GM23248 (cell line): Measurements from ENCODE around the gene ARFIP2. TPM values are rescaled to one million over a fixed set of nuclear protein-coding genes. Genes with fewer than 3 reads are reported as not detected.
A peak's percentile ranks its signal among the peaks of the same experiment; 100 is the strongest.

ENCODE experiments used
- DNase-seq: peaks from one replicate; pipeline ENCODE4 v3.0.0-alpha.2; 2015
- H2AFZ ChIP-seq: fragments of 200-600 bp; sonication (generic); 2 replicates; pipeline ENCODE4 v1.6.1; 2016; ENCODE audit warnings: antibody characterized with exemption
- H3F3A ChIP-seq: fragments of 200-600 bp; sonication (generic); 2 replicates; pipeline ENCODE4 v1.6.1; 2016; ENCODE audit warnings: mild to moderate bottlenecking, antibody characterized with exemption, mixed run types; ENCODE audit not compliant: insufficient read depth
- H3K27ac ChIP-seq: fragments of 200-600 bp; sonication (generic); 2 replicates; pipeline ENCODE4 v1.5.1; 2016; ENCODE audit warnings: mild to moderate bottlenecking
- H3K27me3 ChIP-seq: fragments of 200-600 bp; sonication (generic); replicated peaks from 2 replicates; pipeline ENCODE4 v1.6.1; 2016; ENCODE audit warnings: mild to moderate bottlenecking; ENCODE audit not compliant: insufficient read depth
- H3K36me3 ChIP-seq: fragments of 200-600 bp; sonication (generic); 2 replicates; pipeline ENCODE4 v1.6.1; 2016; ENCODE audit warnings: low read depth, mild to moderate bottlenecking
- H3K4me1 ChIP-seq: fragments of 200-600 bp; sonication (generic); 2 replicates; pipeline ENCODE4 v1.6.1; 2016; ENCODE audit warnings: mild to moderate bottlenecking; ENCODE audit not compliant: insufficient read depth
- H3K4me2 ChIP-seq: fragments of 200-600 bp; sonication (generic); one replicate; pipeline ENCODE4 v1.6.1; 2016; ENCODE audit warnings: mild to moderate bottlenecking; ENCODE audit not compliant: unreplicated experiment
- H3K4me3 ChIP-seq: fragments of 200-600 bp; sonication (generic); 2 replicates; pipeline ENCODE4 v1.5.1; 2016; ENCODE audit warnings: mild to moderate bottlenecking
- H3K79me2 ChIP-seq: fragments of 200-600 bp; sonication (generic); 2 replicates; pipeline ENCODE4 v1.6.1; 2016; ENCODE audit warnings: mild to moderate bottlenecking; ENCODE audit not compliant: insufficient read depth
- H3K9ac ChIP-seq: fragments of 200-600 bp; sonication (generic); 2 replicates; pipeline ENCODE4 v1.6.1; 2016; ENCODE audit warnings: mild to moderate bottlenecking
- H3K9me2 ChIP-seq: fragments of 200-600 bp; sonication (generic); 2 replicates; pipeline ENCODE4 v1.6.1; 2016; ENCODE audit warnings: mixed run types, mild to moderate bottlenecking, moderate library complexity; ENCODE audit not compliant: insufficient read depth
- H3K9me3 ChIP-seq: fragments of 200-600 bp; sonication (generic); one replicate; pipeline ENCODE4 v1.6.1; 2017; ENCODE audit warnings: low read depth
- H4K20me1 ChIP-seq: fragments of 200-600 bp; sonication (generic); 2 replicates; pipeline ENCODE4 v1.6.0; 2016; ENCODE audit not compliant: insufficient read depth
- EZH2 ChIP-seq: fragments of 200-600 bp; sonication (generic); IDR thresholded peaks from 2 replicates; pipeline ENCODE4 v1.6.1; 2018; ENCODE audit warnings: antibody characterized with exemption, mild to moderate bottlenecking; ENCODE audit not compliant: insufficient read depth, poor library complexity, severe bottlenecking
- EZH2phosphoT487 ChIP-seq: fragments of 200-600 bp; sonication (generic); IDR thresholded peaks from 2 replicates; pipeline ENCODE4 v1.6.1; 2018; ENCODE audit warnings: antibody characterized with exemption, moderate library complexity, mild to moderate bottlenecking, low read depth; ENCODE audit not compliant: insufficient read depth
- WGBS, 2 experiments: methylation state at CpG; one replicate each; pipeline ENCODE4 v1.1.6; 2015 to 2017; ENCODE audit warnings: low lambda C conversion rate in 2 of 2, low coverage in 1 of 2; ENCODE audit errors: missing lambda C conversion rate in 2 of 2; 5-methylcytosine and 5-hydroxymethylcytosine counted together
- in situ Hi-C: fragments of 300-500 bp; cut with MboI; formaldehyde crosslinking; loops from 2 replicates; pipeline ENCODE4 v1.15.0; 2020
- polyA plus RNA-seq: library from polyadenylated mRNA; unstranded; fragments of >200 nt; fragmentation: Nextera tagmentation; extraction: Ambion mirVana; gene quantifications from 2 replicates; pipeline ENCODE4 v1.2.1, GENCODE V29; 2016
- total RNA-seq: library from RNA; depleted of rRNA; stranded (reverse); fragments of >200 nt; shearing (Covaris generic); gene quantifications from 2 replicates; pipeline ENCODE4 v1.2.3, GENCODE V29; 2014

The ARFIP2 gene
- total and polyA plus RNA-seq, 2 experiments from 2014 or later, result 57.9 to 69.5 TPM

DNA sequence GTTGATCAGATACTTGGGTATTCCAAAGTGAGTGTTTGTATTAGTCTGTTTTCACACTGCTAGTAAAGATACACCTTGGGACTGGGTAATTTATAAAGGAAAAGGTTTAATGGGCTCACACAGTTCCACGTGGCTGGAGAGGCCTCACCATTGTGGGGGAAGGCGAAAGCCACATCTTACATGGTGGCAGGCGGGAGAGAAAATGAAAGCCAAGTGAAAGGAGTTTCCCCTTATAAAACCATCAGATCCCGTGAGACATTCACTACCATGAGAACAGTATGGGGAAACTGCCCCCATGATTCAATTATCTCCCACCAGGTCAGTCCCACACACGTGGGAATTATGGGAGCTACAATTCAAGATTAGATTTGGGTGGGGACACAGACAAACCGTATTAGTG, 7.2 kb upstream of the ARFIP2 start:
- H3K79me2 ChIP-seq, result peaks cover 38% of the 10 kb centered on the region
- no peak overlapping the region for H3K4me2 ChIP-seq
- DNase-seq, result no peak
- peaks cover 38% of the 10 kb centered on the region for H3K36me3 ChIP-seq
- H4K20me1 ChIP-seq, result no peaks in the 10 kb centered on the region
- TF ChIP-seq EZH2phosphoT487 (no peak), EZH2 (no peak)
- H3K9me2 ChIP-seq, result no peaks in the 10 kb centered on the region
- H3K27me3 ChIP-seq, result no peaks in the 10 kb centered on the region
- no peak overlapping the region for H2AFZ ChIP-seq
- H3K27ac ChIP-seq, result no peak overlapping the region
- no peaks in the 10 kb centered on the region for H3K4me1 ChIP-seq
- no peaks in the 10 kb centered on the region for H3K9me3 ChIP-seq
- 85 to 88% methylated on average over 6 of the region's 6 CpGs for WGBS, 2 experiments
- no peak overlapping the region for H3K9ac ChIP-seq
- in situ Hi-C loops, result no loop called here
- no peak overlapping the region for H3K4me3 ChIP-seq
- H3F3A ChIP-seq, result peaks cover 5% of the 10 kb centered on the region; the same call in 1 of the 2 replicates

DNA sequence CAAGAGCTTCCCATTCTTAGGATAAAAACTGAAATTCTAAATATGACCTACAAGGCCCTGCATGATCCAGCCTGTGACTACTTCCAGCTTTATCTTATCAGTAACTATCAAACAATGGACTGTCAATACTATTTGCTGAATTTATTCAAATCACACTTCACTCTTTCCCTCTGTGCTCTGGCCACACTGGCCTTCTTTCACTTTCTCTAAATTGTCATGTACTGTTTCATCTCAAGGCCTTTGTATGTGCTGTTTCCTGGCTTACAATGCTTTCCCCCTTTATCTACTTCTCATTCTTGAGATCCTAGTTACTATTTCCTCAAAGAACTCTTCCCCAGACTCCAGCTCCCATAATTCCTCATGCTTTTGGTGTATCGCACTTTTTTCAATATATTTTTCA, 5.8 kb upstream of the ARFIP2 start:
- H3K27ac ChIP-seq, result no peak overlapping the region
- H3K27me3 ChIP-seq, result no peaks in the 10 kb centered on the region
- TF ChIP-seq EZH2 (no peak), EZH2phosphoT487 (no peak)
- 96 to 100% methylated on average over 1 of the region's 1 CpG for WGBS, 2 experiments
- H3K4me2 ChIP-seq, result no peak overlapping the region
- H3F3A ChIP-seq, result peaks cover 5% of the 10 kb centered on the region
- in situ Hi-C loops, result no loop called here
- H3K79me2 ChIP-seq, result peaks cover 52% of the 10 kb centered on the region
- H3K36me3 ChIP-seq, result peaks cover 44% of the 10 kb centered on the region
- peaks cover 10% of the 10 kb centered on the region for H3K4me1 ChIP-seq
- H3K9me3 ChIP-seq, result no peaks in the 10 kb centered on the region
- H3K9ac ChIP-seq, result no peak overlapping the region
- DNase-seq, result no peak
- no peak overlapping the region for H2AFZ ChIP-seq
- H3K4me3 ChIP-seq, result no peak overlapping the region
- H3K9me2 ChIP-seq, result no peaks in the 10 kb centered on the region
- H4K20me1 ChIP-seq, result no peaks in the 10 kb centered on the region

DNA sequence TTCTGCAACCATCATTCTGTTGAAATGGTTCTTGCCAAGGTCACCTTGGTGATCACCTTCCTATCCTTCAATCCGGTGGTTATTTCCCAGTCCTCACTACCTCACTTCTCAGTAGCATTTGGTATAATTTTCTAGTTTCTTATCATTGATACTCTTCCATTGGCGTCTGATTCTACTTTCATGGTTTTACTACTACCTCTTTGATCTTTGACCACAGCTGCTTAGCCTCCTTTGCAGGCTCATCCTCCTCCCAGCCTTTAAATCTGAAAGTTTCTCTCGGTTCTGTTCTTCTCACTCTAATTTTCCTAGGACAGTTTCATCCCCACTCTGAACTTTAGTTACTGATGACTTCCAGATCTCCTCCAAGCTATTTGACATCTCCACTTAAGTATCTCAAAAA, 5.1 kb upstream of the ARFIP2 start:
- Histone ChIP-seq H3K4me3 (no peak overlapping the region), H3K4me2 (no peak overlapping the region), H3K36me3 (peaks cover 44% of the 10 kb centered on the region), H2AFZ (no peak overlapping the region), H3K9me2 (no peaks in the 10 kb centered on the region), H4K20me1 (no peaks in the 10 kb centered on the region), H3K9me3 (no peaks in the 10 kb centered on the region), H3K9ac (no peak overlapping the region), H3K27ac (no peak overlapping the region), H3K79me2 (peaks cover 58% of the 10 kb centered on the region), H3F3A (peaks cover 5% of the 10 kb centered on the region), H3K27me3 (no peaks in the 10 kb centered on the region), H3K4me1 (peaks cover 10% of the 10 kb centered on the region)
- no peak for TF ChIP-seq EZH2
- TF ChIP-seq EZH2phosphoT487, result no peak
- in situ Hi-C loops, result no loop called here
- DNase-seq, result no peak
- WGBS, 2 experiments, result 84 to 87% methylated on average over 3 of the region's 3 CpGs

DNA sequence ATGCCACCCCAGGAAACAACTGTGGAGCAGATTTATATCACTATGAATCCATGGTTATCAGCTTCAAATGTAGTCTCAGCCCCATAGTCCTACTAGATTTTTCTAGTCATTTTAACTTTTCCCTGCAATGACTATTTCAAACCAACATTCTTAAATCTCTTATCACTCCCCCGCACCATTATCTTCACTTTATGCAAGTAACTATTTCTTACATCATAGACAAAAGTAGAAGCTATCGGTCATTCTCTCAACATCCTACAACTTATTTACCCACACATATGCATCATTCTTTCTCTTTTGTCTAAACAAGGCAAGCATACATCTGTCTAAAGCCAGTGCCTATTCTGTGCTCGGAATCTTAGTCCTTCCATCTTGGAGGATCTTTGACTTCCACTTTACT, 4.5 kb upstream of the ARFIP2 start:
- Histone ChIP-seq H3K4me2 (no peak overlapping the region), H3K4me3 (no peak overlapping the region), H3F3A (peaks cover 5% of the 10 kb centered on the region), H3K4me1 (peaks cover 10% of the 10 kb centered on the region), H3K27me3 (no peaks in the 10 kb centered on the region), H3K27ac (no peak overlapping the region), H3K9me3 (no peaks in the 10 kb centered on the region), H3K9me2 (no peaks in the 10 kb centered on the region), H2AFZ (no peak overlapping the region), H3K36me3 (peaks cover 44% of the 10 kb centered on the region), H3K9ac (no peak overlapping the region), H3K79me2 (peaks cover 63% of the 10 kb centered on the region), H4K20me1 (no peaks in the 10 kb centered on the region)
- no peak for TF ChIP-seq EZH2
- no peak for TF ChIP-seq EZH2phosphoT487
- in situ Hi-C loops, result no loop called here
- WGBS, 2 experiments, result 83 to 84% methylated on average over 3 of the region's 3 CpGs
- DNase-seq, result no peak

DNA sequence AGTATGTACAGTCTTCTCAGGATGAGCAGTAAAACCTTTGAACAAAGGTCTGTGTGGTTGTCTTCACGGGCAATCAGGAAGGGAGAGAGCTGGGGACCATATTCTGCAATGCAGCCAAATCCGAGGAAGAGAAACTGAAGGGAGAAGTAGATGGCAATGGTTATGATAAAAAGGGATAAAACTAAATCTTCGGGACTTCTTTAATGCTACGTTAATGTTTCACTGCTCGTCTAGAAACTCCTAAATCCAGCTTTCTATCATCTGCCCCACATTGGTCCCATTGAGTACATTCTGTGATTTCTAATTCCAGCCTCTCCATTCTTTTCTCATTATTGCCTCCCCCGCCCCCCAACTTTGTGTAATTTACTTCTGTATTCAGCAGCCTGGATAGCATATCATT, 1.9 kb upstream of the ARFIP2 start:
- Histone ChIP-seq H3K9me2 (no peaks in the 10 kb centered on the region), H3K9me3 (no peaks in the 10 kb centered on the region), H3K4me2 (no peak overlapping the region), H3K4me3 (peak overlapping the region; percentile 96; the same call in 1 of the 2 replicates), H2AFZ (no peak overlapping the region), H4K20me1 (no peaks in the 10 kb centered on the region), H3K36me3 (peaks cover 44% of the 10 kb centered on the region), H3K79me2 (peaks cover 87% of the 10 kb centered on the region), H3K4me1 (peaks cover 19% of the 10 kb centered on the region), H3K27me3 (no peaks in the 10 kb centered on the region), H3K27ac (peak overlapping the region; percentile 94), H3K9ac (peak overlapping the region; percentile 100), H3F3A (peaks cover 3% of the 10 kb centered on the region)
- 83 to 87% methylated on average over 6 of the region's 6 CpGs for WGBS, 2 experiments
- in situ Hi-C loops, result no loop called here
- no peak for TF ChIP-seq EZH2phosphoT487
- no peak for TF ChIP-seq EZH2
- DNase-seq, result no peak
